Measurements from ENCODE around the gene TBXA2R. TPM values are rescaled to one million over a fixed set of nuclear protein-coding genes. Genes with fewer than 3 reads are reported as not detected.
"Not testable (repeated sequence)": the region's sequence is repeated elsewhere in the genome, so short reads cannot be mapped to it uniquely, and the experiment has no call there.

Gene TBXA2R
- total RNA-seq, 1 experiment from 2014 or later, result 1.3 TPM

DNA sequence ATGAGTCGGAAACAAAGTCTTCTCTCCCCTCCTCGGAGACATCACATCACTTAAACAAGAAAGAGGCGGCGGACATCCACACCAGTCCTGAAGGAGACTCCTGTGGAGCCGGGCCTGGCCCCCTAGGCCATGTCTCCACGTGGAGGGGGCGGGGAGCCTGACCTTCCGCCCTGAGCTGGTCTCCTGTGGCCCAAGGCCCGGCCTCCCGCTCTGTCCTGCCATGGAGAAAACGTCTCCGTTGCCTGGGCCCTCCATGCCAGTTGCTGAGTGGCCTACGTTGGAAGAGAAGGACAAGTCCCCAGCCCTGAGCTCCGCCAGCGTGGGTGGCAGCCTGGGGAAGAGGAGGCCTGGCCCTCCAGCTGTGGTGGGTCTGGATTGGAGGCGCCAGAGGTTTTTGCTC lies 25.4 kb upstream of the TBXA2R start:
- no peak for DNase-seq (ENCODE audit: low spot score)
- TF ChIP-seq TEAD1 (CRISPR knock-in tag; IDR thresholded peaks at IDR 0.05) (no peak), PRRX2 (CRISPR knock-in tag; IDR thresholded peaks at IDR 0.05) (no peak), SOX15 (CRISPR knock-in tag; IDR thresholded peaks at IDR 0.05) (no peak), ESRRA (CRISPR knock-in tag; IDR thresholded peaks at IDR 0.05; ENCODE audit: borderline replicate concordance) (no peak), NFE2L1 (CRISPR knock-in tag; IDR thresholded peaks at IDR 0.05) (no peak), ETV6 (CRISPR knock-in tag; IDR thresholded peaks at IDR 0.05) (no peak), JAZF1 (CRISPR knock-in tag; IDR thresholded peaks at IDR 0.05) (no peak), NR1H2 (CRISPR knock-in tag; IDR thresholded peaks at IDR 0.05) (no peak), NR2C2 (CRISPR knock-in tag; IDR thresholded peaks at IDR 0.05) (no peak), FOXK1 (CRISPR knock-in tag; IDR thresholded peaks at IDR 0.05) (no peak), ZNF138 (CRISPR knock-in tag; conservative IDR thresholded peaks at IDR 0.05) (no peak)
- TF ChIP-seq, protein P1, sequence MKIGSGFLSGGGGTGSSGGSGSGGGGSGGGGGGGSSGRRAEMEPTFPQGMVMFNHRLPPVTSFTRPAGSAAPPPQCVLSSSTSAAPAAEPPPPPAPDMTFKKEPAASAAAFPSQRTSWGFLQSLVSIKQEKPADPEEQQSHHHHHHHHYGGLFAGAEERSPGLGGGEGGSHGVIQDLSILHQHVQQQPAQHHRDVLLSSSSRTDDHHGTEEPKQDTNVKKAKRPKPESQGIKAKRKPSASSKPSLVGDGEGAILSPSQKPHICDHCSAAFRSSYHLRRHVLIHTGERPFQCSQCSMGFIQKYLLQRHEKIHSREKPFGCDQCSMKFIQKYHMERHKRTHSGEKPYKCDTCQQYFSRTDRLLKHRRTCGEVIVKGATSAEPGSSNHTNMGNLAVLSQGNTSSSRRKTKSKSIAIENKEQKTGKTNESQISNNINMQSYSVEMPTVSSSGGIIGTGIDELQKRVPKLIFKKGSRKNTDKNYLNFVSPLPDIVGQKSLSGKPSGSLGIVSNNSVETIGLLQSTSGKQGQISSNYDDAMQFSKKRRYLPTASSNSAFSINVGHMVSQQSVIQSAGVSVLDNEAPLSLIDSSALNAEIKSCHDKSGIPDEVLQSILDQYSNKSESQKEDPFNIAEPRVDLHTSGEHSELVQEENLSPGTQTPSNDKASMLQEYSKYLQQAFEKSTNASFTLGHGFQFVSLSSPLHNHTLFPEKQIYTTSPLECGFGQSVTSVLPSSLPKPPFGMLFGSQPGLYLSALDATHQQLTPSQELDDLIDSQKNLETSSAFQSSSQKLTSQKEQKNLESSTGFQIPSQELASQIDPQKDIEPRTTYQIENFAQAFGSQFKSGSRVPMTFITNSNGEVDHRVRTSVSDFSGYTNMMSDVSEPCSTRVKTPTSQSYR (CRISPR knock-in tag; IDR thresholded peaks at IDR 0.05), result no peak
- TF ChIP-seq, protein P2, sequence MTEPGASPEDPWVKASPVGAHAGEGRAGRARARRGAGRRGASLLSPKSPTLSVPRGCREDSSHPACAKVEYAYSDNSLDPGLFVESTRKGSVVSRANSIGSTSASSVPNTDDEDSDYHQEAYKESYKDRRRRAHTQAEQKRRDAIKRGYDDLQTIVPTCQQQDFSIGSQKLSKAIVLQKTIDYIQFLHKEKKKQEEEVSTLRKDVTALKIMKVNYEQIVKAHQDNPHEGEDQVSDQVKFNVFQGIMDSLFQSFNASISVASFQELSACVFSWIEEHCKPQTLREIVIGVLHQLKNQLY (CRISPR knock-in tag; IDR thresholded peaks at IDR 0.05), result no peak
- TF ChIP-seq, protein P3, sequence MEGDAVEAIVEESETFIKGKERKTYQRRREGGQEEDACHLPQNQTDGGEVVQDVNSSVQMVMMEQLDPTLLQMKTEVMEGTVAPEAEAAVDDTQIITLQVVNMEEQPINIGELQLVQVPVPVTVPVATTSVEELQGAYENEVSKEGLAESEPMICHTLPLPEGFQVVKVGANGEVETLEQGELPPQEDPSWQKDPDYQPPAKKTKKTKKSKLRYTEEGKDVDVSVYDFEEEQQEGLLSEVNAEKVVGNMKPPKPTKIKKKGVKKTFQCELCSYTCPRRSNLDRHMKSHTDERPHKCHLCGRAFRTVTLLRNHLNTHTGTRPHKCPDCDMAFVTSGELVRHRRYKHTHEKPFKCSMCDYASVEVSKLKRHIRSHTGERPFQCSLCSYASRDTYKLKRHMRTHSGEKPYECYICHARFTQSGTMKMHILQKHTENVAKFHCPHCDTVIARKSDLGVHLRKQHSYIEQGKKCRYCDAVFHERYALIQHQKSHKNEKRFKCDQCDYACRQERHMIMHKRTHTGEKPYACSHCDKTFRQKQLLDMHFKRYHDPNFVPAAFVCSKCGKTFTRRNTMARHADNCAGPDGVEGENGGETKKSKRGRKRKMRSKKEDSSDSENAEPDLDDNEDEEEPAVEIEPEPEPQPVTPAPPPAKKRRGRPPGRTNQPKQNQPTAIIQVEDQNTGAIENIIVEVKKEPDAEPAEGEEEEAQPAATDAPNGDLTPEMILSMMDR (IDR thresholded peaks at IDR 0.05), result no peak
- CTCF ChIA-PET, result interaction anchor here (0.7 to 1.2 kb wide), 2 partner anchors 87 to 147 kb away, joined by 3 read pairs; no protein-coding TSS in a partner anchor
- ATAC-seq, result no peak
- Mint-ChIP-seq H3K4me3 (no peak overlapping the region), H3K36me3 (no peaks in the 10 kb centered on the region), H3K27me3 (ENCODE audit: low read depth) (no peaks in the 10 kb centered on the region), H3K4me1 (no peaks in the 10 kb centered on the region), H3K9me3 (no peaks in the 10 kb centered on the region), H3K27ac (no peak overlapping the region)
- POLR2A ChIA-PET, result no interaction called here

DNA sequence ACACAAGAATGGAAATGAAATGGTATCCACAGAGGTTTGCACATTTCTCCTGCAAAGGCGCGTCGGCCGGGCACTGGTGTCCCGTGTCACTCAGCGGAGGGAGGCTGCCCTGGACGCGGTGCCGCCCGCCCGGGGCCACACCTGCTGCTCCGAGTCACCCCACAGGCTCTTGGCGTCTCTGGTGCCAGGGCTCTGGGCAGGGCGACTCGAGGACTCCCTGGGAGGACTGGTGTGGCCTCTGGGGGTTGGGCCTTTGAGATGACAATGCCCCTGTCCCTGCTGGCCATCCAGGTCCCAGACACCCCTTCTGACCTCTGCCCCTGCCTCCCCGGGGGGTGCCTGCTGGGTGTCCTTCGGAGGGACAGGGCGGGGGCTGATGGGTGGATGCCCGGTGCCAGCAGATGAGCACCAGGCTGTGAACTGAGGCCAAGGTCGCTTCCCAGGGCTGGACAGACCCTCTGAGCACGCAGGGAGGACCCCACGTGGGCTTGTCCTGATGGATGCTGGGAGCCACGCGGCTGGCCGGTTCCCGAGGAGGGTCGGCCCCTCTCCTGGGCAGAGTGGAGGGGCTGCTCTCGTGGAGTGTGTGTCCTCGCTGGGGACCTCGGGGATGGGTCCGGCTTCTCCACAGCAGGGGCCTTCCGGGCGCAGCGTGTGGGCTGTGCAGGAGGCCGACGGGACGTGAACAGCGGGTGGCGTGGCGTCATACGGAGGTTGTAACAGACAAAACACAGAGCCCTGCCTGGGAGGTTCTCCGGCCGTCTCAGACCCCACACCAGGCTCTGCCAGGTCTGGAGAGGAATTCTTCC lies 24.6 kb upstream of the TBXA2R start:
- no peaks in the 10 kb centered on the region for H3K27me3 Mint-ChIP-seq (ENCODE audit: low read depth)
- DNase-seq (ENCODE audit: low spot score) (no peak), ATAC-seq (no peak)
- H3K4me3 Mint-ChIP-seq, result no peak overlapping the region
- no peaks in the 10 kb centered on the region for H3K36me3 Mint-ChIP-seq
- CTCF ChIA-PET, result no interaction called here
- POLR2A ChIA-PET, result no interaction called here
- no peaks in the 10 kb centered on the region; the same call in 1 of the 2 replicates for H3K4me1 Mint-ChIP-seq
- no peaks in the 10 kb centered on the region for H3K9me3 Mint-ChIP-seq
- TF ChIP-seq ZNF121 (CRISPR knock-in tag; IDR thresholded peaks at IDR 0.05), result no peak
- TF ChIP-seq ZNF317 (CRISPR knock-in tag; IDR thresholded peaks at IDR 0.05; ENCODE audit: borderline replicate concordance, low read depth), result no peak
- TF ChIP-seq TP53 (CRISPR knock-in tag; IDR thresholded peaks at IDR 0.05), result no peak
- TF ChIP-seq FOXJ3 (CRISPR knock-in tag; IDR thresholded peaks at IDR 0.05; ENCODE audit: borderline replicate concordance), result no peak
- TF ChIP-seq TEAD1 (CRISPR knock-in tag; IDR thresholded peaks at IDR 0.05), result no peak
- no peak for TF ChIP-seq ZNF671 (CRISPR knock-in tag; IDR thresholded peaks at IDR 0.05)
- H3K27ac Mint-ChIP-seq, result no peak overlapping the region

DNA sequence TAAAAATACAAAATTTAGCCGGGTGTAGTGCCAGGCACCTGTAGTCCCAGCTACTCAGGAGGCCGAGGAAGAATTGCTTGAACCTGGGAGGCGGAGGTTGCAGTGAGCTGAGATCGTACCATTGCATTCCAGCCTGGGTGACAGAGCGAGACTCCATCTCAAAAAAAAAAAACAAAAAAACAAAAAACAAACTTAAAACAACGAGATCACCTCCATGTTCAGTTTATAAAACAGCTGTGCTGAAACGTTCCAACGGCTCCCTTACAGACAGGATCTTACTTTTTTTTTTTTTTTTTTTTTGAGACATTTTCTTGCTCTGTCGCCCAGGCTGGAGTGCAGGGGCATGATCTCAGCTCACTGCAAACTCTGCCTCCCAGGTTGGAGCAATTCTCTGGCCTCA lies 22.1 kb upstream of the TBXA2R start:
- POLR2A ChIA-PET, result interaction anchor here (0.7 kb wide), 1 partner anchor 593 kb away, joined by 5 read pairs; no protein-coding TSS in a partner anchor

More for the DNA sequence above, 22.1 kb upstream of the TBXA2R start:
- not testable (repeated sequence) for H3K36me3 Mint-ChIP-seq; H3K27me3 Mint-ChIP-seq (ENCODE audit: low read depth); ATAC-seq; H3K9me3 Mint-ChIP-seq; H3K4me1 Mint-ChIP-seq; H3K4me3 Mint-ChIP-seq; DNase-seq (ENCODE audit: low spot score); H3K27ac Mint-ChIP-seq
- CTCF ChIA-PET, result interaction anchor here (0.8 to 1.2 kb wide), 4 partner anchors 10 to 37 kb away, joined by 3 read pairs; no protein-coding TSS in a partner anchor
